NT2/D1 (cell line): ENCODE results near the gene ANKRA2.

Source experiments
- DNase-seq: peaks from one replicate; pipeline ENCODE4 v3.0.0-alpha.2; 2011; ENCODE audit warnings: low read depth, low spot score
- H3K27me3 ChIP-seq: 2 replicates; pipeline ENCODE4 v1.6.0; 2011; ENCODE audit warnings: mild to moderate bottlenecking; ENCODE audit not compliant: insufficient read length, insufficient read depth
- H3K36me3 ChIP-seq: 2 replicates; pipeline ENCODE4 v1.6.1; 2011; ENCODE audit warnings: mild to moderate bottlenecking, low read length, mixed read lengths; ENCODE audit not compliant: insufficient read depth, insufficient read length
- H3K4me1 ChIP-seq: 2 replicates; pipeline ENCODE4 v1.5.1; 2011; ENCODE audit not compliant: insufficient read depth, insufficient read length
- H3K4me3 ChIP-seq: 2 replicates; pipeline ENCODE4 v1.5.1; 2011; ENCODE audit warnings: low read depth; ENCODE audit not compliant: insufficient read length
- H3K9ac ChIP-seq: 2 replicates; pipeline ENCODE4 v1.6.0; 2011; ENCODE audit warnings: low read depth; ENCODE audit not compliant: insufficient read length
- H3K9me3 ChIP-seq: 2 replicates; pipeline ENCODE4 v1.5.1; 2011; ENCODE audit warnings: mild to moderate bottlenecking, low read length; ENCODE audit not compliant: insufficient read depth
- SUZ12 ChIP-seq: IDR thresholded peaks from 2 replicates; pipeline ENCODE4 v1.6.1; 2011; ENCODE audit not compliant: insufficient read length, insufficient read depth; ENCODE audit errors: extremely low read depth
- YY1 ChIP-seq: IDR thresholded peaks from 2 replicates; pipeline ENCODE4 v1.6.1; 2011; ENCODE audit not compliant: insufficient read length, insufficient read depth
- ZNF274 ChIP-seq: IDR thresholded peaks from 2 replicates; pipeline ENCODE4 v1.6.1; 2011; ENCODE audit warnings: mild to moderate bottlenecking, low read depth, low read length

The ANKRA2 gene

DNA sequence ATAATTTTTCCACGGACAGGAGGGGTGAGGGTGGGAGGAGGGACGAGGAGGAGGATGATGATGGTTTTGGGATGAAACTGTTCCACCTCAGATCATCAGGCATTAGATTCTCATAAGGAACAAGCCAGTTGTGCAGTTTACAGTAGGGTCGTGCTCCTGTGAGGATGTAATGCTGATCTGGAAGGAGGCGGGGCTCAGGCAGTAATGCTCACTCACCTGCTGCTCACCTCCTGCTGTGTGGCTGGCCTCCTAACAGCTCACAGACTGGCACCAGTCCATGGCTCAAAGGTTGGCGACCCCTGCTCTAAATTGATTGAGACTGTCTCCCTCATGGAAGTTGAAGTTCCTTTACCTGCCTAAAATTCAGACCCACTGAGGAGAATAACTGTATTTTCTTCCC is 33.2 kb downstream of the ANKRA2 start:
- Histone ChIP-seq H3K4me3 (no peak overlapping the region), H3K4me1 (no peaks in the 10 kb centered on the region), H3K9me3 (no peaks in the 10 kb centered on the region), H3K9ac (no peak overlapping the region), H3K27me3 (no peaks in the 10 kb centered on the region), H3K36me3 (no peaks in the 10 kb centered on the region)
- DNase-seq, result no peak
- TF ChIP-seq ZNF274, result no peak
- TF ChIP-seq YY1, result no peak
- TF ChIP-seq SUZ12, result no peak

DNA sequence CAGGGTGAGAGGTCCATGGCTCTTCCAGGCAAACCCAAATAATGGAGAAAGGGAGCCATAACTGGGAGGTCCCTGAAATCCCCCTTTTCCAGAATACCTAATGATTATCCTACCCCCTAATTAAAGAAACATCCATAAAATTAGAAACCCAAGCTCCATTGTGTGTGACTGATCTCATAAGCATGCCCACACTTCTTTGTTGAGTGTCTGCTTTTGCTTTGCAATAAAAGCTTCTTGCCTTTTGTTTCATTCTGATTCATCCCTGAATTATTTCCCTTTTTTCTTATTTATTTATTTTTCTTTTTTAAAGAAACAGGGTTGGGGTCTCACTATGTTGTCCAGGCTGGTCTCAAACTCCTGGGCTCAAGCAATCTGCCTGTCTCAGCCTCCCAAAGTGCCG is 34.1 kb downstream of the ANKRA2 start:
- H3K27me3 ChIP-seq, result no peaks in the 10 kb centered on the region
- DNase-seq, result no peak
- no peak for TF ChIP-seq ZNF274
- TF ChIP-seq SUZ12, result no peak
- TF ChIP-seq YY1, result no peak
- H3K9me3 ChIP-seq, result no peaks in the 10 kb centered on the region
- H3K4me1 ChIP-seq, result no peaks in the 10 kb centered on the region
- H3K36me3 ChIP-seq, result no peaks in the 10 kb centered on the region
- no peak overlapping the region for H3K9ac ChIP-seq
- no peak overlapping the region for H3K4me3 ChIP-seq

GRCh38 chr5:73529081-73529480 is 36.4 kb downstream of the ANKRA2 start:
- DNase-seq, result no peak
- Histone ChIP-seq H3K36me3 (no peaks in the 10 kb centered on the region), H3K4me3 (no peak overlapping the region), H3K4me1 (no peaks in the 10 kb centered on the region), H3K9me3 (no peaks in the 10 kb centered on the region), H3K27me3 (no peaks in the 10 kb centered on the region), H3K9ac (no peak overlapping the region)
- TF ChIP-seq YY1 (no peak), SUZ12 (no peak), ZNF274 (no peak)

DNA sequence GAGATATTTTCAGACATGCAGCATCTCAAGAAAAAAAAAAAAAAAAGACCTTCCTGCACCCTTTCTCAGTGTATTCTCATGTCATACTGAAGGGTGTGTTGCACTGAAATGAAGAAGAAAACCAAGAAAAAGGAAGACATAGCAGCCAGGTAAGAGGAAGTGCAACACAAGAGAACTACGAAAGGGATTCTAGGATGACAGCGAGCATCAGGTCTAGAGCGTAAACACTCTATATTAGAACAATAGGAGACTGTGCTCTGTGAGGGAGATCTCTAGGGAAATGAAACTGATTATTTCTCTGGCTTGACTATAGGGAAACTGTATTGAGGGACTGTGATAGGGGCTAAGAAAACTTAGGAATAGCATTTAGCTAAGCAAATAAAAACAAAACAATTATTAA is 37.2 kb downstream of the ANKRA2 start:
- Histone ChIP-seq H3K9ac (no peak overlapping the region), H3K27me3 (no peaks in the 10 kb centered on the region), H3K9me3 (no peaks in the 10 kb centered on the region), H3K4me1 (no peaks in the 10 kb centered on the region), H3K36me3 (no peaks in the 10 kb centered on the region), H3K4me3 (no peak overlapping the region)
- TF ChIP-seq SUZ12 (no peak), ZNF274 (no peak), YY1 (no peak)
- DNase-seq, result no peak

DNA sequence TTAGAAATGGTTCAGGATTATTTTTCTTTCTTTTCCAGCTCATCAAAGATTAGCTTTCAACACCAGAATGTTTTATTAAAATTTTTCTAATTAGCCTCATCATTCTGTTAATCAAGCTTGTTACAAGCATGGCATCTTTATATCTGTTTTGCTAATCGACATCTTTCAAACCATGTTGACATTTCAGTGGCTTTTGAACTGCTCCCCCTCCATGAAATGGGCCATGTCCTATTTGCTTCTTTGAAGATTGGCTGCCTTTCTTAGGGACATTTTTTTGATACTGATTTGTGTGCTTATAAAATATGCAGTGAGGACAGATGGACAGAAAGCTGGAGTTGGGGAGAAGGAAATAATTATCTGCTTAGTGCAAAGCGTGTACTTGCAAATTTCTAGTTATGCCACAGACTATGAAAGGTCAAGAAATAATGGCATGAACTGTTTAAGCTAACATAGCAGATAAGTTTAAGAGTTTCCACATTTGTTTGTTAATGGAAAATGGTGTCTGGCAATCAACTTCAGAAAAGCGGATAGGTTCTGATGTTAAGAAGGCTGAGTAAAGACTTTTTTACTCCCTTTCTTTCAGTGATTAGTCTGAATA is 39.7 kb downstream of the ANKRA2 start:
- no peak for DNase-seq
- no peaks in the 10 kb centered on the region for H3K27me3 ChIP-seq
- TF ChIP-seq YY1, result no peak
- TF ChIP-seq ZNF274, result no peak
- no peak for TF ChIP-seq SUZ12

GRCh38 chr5:73523861-73524260 is 41.6 kb downstream of the ANKRA2 start:
- peaks cover 3% of the 10 kb centered on the region for H3K4me1 ChIP-seq
- no peaks in the 10 kb centered on the region for H3K36me3 ChIP-seq
- H3K27me3 ChIP-seq, result no peaks in the 10 kb centered on the region
- no peak overlapping the region for H3K9ac ChIP-seq
- TF ChIP-seq SUZ12 (no peak), ZNF274 (no peak), YY1 (no peak)
- no peaks in the 10 kb centered on the region for H3K9me3 ChIP-seq
- no peak for DNase-seq
- no peak overlapping the region for H3K4me3 ChIP-seq

More for the DNA sequence above, 39.7 kb downstream of the ANKRA2 start:
- no peaks in the 10 kb centered on the region for H3K36me3 ChIP-seq
- H3K4me1 ChIP-seq, result peaks cover 3% of the 10 kb centered on the region
- H3K9me3 ChIP-seq, result no peaks in the 10 kb centered on the region
- no peak overlapping the region for H3K4me3 ChIP-seq
- H3K9ac ChIP-seq, result no peak overlapping the region

DNA sequence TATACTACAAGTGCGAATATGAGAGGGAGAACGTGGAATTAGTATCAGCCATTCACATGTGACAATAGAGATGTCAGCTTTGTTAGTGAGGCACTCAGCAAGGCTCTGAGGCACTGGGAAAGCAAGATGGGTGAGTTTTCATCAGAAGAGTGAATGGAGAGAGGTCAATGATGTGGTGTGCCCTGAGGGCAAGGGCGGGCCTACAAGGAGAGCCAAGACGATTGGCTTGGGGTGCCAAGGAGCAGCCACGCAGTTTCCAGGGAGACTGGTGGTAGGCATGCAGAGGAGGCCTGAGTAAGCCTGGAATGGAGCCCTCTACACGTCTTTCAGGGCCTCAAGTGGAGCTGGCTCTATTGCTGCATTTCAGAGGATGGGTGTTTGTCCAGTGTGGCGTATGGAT is 42.5 kb downstream of the ANKRA2 start:
- no peak for DNase-seq
- no peaks in the 10 kb centered on the region for H3K27me3 ChIP-seq
- peaks cover 3% of the 10 kb centered on the region for H3K4me1 ChIP-seq
- no peak overlapping the region for H3K9ac ChIP-seq
- H3K9me3 ChIP-seq, result no peaks in the 10 kb centered on the region
- TF ChIP-seq SUZ12, result no peak
- no peak for TF ChIP-seq YY1
- TF ChIP-seq ZNF274, result no peak
- no peaks in the 10 kb centered on the region for H3K36me3 ChIP-seq
- no peak overlapping the region for H3K4me3 ChIP-seq
